CD4-positive, alpha-beta T cell treated with Interleukin-17A for 4 hours (primary cell): ENCODE data around the gene BTBD2.

ENCODE experiments used
- DNase-seq: peaks from one replicate; pipeline ENCODE4 v3.0.0-alpha.2; 2020; ENCODE audit warnings: mixed read lengths

The BTBD2 gene

GRCh38 chr19:1956868-1957492 lies 58.5 kb downstream of the BTBD2 start:
- no peak for DNase-seq

GRCh38 chr19:1956122-1956494 lies 59.4 kb downstream of the BTBD2 start:
- DNase-seq: no peak

DNA sequence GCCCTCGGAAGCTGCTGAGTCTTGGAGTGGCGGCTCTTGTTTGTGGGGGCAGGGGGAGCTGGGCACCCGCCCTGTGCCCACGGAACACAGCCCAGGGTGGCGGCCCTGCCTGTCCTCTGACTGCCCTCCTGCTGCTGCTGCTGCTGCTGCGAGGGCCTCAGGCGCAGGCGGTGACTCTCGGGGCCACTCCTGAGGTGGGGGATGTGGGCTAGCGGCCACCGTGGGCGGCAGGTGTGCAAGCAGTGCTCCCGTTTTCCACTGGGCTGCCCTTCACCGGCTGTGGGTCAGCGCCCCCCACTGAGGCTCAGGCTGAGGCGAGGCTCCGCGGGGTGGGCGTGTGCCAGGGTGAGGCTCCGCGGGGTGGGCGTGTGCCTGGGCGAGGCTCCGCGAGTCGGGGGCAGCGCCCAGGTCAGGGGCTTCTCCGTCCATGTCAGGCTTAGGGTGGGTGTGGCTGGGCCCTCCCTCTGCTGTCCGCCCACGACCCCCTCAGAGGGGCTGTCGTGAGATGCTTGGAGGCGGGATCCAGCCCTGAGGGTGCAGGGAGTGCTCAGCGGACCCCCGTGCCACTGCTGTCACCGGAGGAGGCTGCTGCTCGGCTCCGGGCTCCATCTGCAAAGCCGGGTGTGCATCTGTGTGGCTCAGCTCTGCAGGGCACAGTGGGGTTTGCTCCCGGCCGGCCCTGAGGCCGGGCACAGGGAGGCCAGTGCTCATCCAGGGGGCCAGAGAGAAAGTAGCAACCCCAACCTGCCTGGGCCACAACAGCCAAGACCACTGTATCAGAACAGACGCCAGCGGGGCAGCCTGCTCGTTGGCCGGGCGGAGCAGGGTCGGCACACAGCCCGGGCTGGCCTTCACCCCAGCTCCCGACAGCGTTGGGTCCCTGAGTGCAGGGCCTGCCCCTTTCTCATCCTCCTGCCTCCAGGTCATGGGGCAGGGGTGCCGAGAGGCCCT lies 60.1 kb downstream of the BTBD2 start:
- DNase-seq: no peak

DNA sequence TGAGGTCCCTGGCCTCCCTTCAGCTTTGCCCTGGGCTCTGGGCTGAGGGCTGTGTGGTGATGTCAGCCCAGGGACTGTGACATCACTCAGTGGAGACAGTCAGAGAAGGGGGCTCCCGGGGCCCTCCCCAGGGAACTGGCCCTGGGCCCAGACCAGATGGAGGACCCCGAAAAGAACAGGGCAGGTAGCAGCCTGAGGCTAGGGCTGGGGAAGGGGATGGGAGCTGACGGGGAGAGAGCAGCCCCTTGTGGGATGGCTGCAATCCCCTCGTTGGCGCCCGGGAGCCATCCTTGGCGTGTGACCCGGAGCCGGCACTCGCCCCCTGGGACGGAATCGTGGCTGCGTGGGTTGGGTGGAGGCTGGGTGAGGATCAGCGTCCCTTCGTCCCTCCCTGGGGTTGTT lies 61.0 kb downstream of the BTBD2 start:
- no peak for DNase-seq

- DNase-seq: no peak
Measured at GRCh38 chr19:1953441-1954094, 61.9 kb downstream of the BTBD2 start.

DNA sequence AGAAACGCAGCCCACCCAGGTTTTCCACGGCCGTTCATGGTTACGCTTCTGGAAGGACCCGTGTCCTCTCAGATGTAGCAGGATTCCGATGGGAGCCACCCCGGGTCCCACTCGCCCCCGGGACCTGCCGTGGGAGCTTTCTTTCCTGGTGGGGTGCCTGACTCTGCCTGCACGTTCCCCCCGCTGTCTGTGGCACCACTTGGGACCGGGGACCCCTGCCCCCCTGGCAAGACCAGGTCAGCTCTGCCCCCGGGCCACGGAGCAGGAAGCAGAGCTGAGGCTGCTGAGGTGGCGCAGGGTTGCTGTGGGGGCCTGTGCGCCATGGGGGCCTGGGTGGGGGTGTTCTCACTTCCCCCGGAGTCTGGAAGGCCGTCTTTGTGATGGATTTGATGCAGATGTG lies 62.5 kb downstream of the BTBD2 start:
- no peak for DNase-seq

GRCh38 chr19:1952635-1953034 lies 62.9 kb downstream of the BTBD2 start:
- no peak for DNase-seq

- DNase-seq: no peak
Measured at GRCh38 chr19:1950640-1951039, 64.9 kb downstream of the BTBD2 start.

- no peak for DNase-seq
Measured at GRCh38 chr19:1949304-1950101, 66.0 kb downstream of the BTBD2 start.

DNA sequence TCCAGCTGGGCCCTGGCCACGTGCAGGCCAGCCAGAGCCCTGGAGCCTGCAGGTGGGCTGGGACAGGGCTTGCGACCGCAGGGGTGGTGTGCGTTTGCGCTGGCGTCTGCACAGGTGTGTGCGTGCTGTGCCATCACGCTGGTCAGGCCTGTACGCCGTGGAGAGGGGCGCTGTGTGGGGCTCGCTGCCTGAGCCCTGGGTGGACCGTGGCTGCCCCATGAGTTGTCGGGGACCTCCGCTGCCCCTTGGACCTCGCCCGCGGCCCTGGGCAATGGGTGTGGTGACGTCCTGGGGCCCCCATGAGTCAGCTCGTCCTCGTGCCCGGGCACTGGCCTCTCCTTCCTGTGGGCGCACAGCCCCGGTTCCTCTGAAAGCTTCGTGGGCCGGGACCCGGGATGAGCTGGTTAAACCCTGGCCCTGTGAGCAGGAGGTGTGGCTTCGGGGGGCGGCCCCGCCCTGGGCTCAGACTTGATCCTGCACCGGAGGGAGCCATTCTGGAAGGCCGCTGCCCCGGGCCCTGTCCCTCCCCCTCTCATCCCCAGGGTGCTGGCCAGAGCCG lies 67.8 kb downstream of the BTBD2 start:
- no peak for DNase-seq

DNA sequence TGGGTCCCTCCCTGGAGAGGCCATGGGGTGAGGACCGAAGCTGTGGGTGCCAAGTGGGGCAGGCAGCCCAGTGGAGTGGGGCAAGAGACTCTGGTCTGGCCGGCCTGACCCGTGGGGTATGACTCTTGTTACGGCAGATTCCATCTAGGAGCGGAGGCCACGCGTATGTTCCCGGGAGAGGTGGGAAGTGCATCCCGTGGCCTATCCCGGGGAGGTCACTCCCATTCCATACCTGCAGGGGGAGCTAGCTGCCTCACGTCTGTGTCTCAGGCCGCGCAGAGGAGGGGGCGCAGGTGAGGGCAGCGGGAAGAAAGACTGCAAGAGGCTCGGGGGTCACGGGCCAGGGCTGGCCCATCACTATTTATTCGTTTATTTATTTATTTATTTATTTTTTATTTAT lies 69.6 kb downstream of the BTBD2 start:
- DNase-seq: peak; percentile 50

DNA sequence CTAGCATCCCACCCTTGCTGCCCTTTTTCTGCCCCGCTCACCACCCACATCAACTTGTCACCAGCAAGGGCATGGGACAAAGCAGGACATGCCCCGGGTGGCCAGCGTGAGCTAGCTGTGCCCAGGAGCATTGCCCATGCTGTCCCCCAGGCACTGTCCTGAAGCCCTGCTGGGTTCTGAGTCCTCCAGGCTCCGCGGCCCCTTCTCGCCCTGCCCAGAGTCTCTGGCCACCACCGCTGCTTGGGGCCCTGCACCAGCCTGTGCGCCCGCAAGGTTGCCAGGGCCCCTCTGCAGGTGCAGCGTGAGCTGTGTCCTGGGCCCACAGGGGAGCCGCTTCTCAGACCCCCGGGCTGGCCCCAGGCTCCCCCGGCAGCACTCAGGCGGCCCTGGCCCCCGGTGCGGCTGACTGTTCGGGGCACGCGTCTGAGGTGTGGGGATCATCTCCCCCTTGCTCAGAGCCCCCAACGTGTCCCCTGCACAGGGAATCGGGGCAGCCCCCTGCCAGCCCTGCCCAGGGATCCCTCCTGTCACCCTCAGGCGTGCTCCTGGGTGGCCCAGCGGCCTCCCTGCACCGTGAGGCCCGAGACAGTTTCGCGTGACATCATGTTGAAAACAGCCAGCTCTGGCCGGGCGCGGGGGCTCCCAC lies 70.5 kb downstream of the BTBD2 start:
- no peak for DNase-seq

DNA sequence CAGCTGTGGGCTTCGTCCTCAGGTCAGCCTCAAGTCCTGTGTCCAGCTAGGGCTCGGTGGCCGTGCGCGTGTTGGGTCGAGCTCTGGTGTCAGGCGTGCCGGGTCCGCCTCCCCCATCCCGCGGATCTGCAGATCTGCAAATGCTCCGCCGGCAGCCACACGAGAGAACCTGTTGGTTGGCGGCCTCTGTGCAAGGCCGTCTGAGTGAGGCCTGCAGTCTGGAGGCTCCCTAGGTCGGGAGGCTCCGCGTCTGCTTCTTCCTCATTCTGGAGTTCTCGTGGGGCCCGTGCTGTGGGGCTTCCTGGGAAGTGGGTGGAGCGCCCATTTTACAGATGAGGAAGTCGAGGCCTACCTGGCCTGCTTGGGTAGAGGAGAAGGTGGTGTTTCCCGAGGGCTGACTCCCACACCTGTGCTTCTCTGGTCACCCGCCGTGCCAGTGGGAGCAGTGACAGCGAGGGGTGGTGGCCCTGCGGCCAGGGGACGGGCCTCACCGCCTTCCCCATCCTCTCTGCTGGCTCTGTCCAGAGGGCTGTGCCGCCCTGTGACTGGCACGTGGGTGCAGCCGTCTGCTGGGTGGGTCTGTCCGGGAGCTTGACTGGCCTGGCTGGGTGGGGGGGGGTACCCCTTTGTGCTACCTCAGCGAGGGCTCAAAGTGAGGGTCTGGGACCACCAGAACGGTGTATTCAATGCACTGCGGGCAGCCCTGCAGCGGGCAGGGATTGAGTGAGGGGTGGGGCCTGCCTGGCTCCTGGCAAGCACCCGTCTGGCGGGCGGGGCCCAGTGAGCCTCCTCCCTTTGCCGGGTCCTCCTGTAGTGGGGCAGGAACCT lies 71.2 kb downstream of the BTBD2 start:
- DNase-seq: no peak

- no peak for DNase-seq
Measured at GRCh38 chr19:1943661-1944087, 71.8 kb downstream of the BTBD2 start.

- DNase-seq: peak; percentile 40
Measured at GRCh38 chr19:1942934-1943555, 72.5 kb downstream of the BTBD2 start.

- DNase-seq: peak; percentile 81
Measured at GRCh38 chr19:1942078-1942933, 73.2 kb downstream of the BTBD2 start.

DNA sequence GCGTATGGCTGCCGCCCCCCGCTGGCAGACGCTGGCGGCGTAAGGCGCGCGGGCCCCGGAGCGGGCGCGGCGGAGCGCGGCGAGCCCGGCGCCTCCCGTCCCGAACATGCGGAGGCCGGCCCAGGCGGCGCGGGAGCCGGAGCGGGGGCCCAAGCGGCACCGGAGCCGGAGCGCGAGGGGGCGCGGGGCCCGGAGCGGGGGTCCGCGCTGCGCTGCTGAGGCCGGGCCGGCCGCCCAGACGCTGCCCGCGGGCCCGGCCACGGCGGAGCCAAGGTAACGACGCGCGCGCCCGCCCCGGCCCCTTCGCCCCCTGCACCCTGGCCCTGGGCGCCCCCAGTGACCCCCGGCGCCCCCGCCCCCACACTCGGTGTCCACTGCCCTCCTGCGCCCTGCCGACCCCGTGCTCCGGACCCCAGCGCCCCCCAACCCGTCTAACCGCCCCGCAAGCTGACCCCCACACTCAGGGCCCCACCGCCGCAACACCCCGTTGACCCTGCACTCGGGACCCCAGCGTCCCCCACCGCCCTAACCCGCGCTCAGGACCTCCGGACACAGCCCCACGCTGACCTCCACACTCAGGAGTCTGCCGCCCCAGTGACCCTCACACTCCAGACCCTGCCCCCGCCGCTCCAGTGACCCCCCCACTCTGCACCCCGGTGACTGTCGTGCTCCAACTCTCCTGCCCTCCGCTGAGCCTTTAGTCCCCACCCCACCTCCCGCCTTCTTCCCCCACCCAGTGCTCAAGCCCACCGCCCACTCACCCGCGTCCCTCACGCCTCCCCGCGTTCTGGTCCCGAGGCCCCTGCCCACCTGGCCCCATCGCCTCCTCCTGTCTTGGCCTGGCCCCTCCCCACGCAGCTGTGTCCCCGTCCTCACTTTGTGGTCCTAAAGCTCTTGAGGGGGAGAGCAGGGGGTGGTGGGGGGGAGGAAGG lies 74.1 kb downstream of the BTBD2 start, which contains the start of gene CSNK1G2:
CSNK1G2 (plus strand) TSS at position 27 of the 932 bp plus-strand sequence. CDS start 28,601 bp downstream, outside the sequence.
- no peak for DNase-seq

DNA sequence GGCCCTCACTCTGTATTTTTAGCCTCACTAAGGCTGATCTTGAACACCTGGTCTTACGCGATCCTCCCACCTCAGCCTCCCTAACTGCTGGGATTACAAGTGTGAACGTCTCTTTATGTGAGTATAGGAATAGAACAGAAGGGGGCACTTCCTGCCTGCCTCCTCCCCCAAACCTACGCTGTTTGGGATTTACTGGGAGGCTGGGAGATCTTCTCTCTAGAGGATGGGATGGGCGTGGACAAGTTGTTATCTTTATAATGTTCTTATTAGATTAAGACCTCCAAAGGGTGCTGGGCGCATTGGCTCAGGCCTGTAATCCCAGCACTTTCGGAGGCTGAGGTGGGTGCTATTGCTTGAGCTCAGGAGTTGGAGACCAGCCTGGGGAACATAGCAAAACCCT lies 77.4 kb downstream of the BTBD2 start:
- no peak for DNase-seq
